NCI-H2196 (cell line): ENCODE data around the gene NBAS.
A peak's percentile ranks its signal among the peaks of the same experiment; 100 is the strongest.
"Not testable (repeated sequence)": the region's sequence is repeated elsewhere in the genome, so short reads cannot be mapped to it uniquely, and the experiment has no call there.

Experiments
- DNase-seq: peaks from one replicate; lab custom pipeline; 2025; ENCODE audit not compliant: unreplicated experiment; lab: John Stamatoyannopoulos, UW

NBAS gene

GRCh38 chr2:15275346-15275745 is 285.8 kb downstream of the NBAS start:
- DNase-seq = peak; percentile 9

- no peak for DNase-seq
Measured at GRCh38 chr2:15273452-15273851, 287.7 kb downstream of the NBAS start.

DNA sequence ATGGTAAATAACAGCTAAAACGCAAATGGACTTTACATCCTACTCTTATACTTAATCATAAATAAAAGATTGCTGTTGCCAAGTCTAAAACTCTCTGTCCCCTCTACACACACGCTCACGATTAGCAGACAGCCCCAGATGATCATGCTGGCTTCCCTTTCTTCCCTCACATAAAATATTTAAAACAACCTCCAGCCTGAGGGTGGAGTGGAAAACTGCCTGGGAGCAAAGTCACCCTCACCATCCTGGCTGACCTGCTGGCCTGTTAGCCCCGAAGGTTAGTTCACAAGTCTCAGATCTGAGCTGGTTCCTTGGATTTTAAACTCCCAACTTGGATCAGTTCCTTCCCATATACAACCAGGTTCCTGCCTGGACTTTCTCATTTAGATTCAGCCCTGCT is 288.2 kb downstream of the NBAS start:
- no peak for DNase-seq

GRCh38 chr2:15271941-15272542 is 289.1 kb downstream of the NBAS start:
- no peak for DNase-seq

- DNase-seq = no peak
Measured at GRCh38 chr2:15271276-15271675, 289.9 kb downstream of the NBAS start.

DNA sequence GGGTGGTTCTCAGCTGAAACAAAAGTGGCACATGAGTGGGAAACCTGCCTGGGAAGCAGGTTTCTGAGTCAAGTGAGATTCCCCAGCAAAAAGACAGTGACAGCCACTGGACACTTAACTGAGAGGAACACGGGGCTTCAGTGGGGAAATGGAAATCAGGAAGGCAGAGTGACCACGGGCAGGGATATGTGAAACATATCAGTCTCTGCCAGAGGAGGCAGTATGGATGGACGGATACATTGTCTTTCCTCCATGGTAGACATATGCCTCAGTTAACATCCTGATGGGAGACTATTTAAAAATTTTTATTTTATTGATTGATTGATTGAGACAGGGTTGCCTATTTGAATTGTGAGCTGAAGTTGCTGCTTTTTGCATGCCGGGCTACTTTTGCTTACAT is 292.1 kb downstream of the NBAS start:
- no peak for DNase-seq

GRCh38 chr2:15265889-15266288 is 295.2 kb downstream of the NBAS start:
- DNase-seq = no peak

DNA sequence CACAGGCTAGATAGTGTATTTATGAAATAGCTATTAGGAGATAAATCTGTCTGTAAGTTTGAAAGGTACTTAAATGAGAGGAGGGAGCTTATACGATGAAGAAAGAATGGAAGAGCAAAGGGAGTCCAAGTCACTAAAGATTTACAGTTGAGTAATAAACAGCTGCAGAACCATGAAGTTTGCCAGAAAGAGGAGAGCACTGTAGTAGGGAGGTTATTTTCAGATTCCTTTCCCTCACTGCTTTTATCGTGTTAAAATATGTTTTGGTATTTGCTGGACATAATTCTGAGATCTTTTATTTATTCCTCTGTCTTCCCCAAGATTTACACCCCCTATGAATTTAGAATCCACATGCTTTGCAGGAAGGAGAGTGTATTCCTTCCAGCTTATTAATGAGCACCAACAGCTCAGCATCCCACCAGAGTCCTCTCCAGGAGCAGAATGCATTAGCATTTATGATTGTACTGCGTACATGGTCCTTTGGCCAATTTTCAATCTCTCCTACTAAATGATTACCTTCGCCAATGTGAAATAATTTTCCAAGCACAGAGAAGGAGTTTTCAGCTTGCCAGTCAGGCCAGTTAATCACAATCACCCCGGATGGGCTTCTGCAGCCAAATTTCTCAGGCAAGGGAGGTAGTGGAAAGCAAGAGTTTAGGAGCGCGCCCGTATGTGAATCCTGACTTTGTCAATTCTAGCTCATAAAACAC is 297.0 kb downstream of the NBAS start:
- no peak for DNase-seq

DNA sequence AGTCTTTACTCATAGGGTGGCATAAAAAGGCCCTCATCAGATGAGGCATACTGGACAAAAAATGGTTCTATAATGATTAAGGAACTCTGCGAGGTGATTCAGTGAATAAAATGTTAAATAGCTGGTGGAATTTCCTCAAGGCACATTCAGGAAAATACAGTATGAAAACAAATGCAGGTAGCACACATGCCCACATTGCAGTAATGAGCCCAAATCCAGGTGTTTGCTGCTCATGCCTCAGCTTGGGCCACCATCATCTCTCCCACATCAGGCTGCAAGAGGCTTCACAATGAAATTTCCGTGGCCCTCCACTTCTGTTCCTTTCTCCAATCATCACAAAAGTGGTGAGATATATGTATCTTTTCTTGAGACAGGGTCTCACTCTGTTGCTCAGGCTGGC is 298.3 kb downstream of the NBAS start:
- no peak for DNase-seq

DNA sequence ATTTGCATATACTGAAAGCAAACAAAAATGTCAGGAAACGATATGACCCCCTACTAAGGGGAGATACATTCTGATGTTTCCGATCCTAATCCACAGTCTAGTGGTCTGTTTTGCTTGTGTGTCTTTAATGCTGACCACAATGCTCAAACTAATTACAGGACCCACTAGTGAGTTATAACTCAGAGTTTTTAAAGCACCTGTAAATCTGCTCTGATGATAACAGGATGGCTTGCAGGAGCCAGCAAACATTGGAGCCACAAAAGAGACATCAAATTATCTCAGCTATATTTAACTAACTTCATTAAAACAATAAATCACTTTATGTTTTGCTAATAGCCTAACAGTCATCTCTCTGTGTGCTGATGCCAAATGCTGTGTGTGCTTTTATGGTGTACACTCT is 300.3 kb downstream of the NBAS start:
- DNase-seq = no peak

DNA sequence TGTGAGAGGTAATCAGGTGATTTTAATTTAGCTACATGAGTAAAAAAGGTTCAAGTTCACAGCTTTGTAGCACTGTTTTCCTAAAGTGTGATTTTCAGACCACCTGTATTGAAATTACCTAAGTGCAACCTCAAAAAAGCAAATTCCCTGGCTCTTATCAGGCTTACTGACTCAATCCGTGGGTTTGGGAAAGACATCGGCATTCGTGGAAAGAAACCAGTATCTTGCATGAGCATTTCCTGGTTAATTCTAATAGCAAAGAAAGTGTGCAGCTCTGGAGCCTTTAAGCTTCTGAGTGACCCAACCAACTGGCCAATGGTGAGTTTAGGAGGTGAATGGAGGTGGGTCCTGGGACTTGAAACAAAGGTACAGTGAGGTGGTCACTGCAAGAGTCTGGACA is 300.9 kb downstream of the NBAS start:
- DNase-seq = no peak

DNA sequence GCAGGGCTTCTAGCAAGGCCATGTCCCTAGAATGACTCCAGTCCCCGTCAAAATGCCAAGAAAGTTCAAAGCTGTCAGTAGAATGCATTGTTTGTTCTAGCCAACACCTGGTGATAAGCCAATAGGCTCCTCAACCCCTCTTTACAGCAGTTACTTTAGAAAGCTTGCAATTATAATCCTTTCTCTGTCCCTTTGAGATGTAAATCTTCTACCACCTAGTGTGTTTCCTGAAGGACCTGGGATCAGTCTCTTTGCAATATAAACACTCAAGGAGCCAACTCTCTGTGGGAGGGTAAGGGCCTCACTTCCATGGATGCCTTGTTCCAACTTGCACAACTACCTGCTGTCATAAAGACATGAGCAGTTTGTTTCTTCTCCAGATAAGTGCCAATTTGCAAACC is 301.8 kb downstream of the NBAS start:
- no peak for DNase-seq

- DNase-seq = not testable (repeated sequence)
Measured at GRCh38 chr2:15258385-15258784, 302.7 kb downstream of the NBAS start.

DNA sequence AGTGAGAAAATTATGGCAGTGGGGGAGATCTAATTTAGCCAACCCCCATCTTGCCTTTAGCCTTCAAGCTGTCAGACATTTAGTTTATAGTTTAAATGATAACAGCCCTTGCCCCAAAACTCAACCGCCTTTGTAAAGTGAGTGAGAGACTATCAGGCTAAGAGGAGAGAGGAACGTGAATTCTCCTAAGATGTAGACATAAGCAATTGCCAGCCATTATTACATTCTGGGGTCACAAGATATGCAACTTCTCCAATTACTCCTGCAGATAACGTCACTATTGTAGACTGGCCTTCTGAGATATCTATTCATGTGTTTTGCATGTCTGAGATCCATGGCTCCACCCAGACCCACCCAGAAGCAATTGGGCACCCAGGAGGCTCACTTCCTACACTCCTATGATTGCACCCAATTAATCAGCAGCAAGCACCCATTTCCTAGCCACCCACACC is 307.3 kb downstream of the NBAS start:
- no peak for DNase-seq

DNA sequence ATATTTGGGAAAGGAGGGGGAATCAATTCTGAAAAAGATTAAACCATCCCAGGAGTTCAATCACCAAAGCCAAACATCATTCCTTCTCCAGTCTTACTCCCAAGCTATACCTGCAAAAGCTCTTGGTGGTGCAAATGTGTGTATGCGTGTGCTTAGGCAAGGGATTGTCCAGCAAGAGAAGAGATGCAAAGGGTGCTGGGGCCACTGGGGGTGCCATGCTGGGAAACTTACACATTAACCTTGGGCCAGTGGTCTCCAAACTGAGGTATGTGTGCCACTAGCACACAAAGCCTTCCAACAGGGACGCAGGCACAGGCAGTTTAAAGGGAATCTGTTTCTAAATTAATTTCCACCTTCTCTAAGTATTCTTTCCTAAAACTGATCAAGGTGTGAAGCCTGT is 307.9 kb downstream of the NBAS start:
- DNase-seq = no peak

GRCh38 chr2:15251753-15252152 is 309.4 kb downstream of the NBAS start:
- no peak for DNase-seq

DNA sequence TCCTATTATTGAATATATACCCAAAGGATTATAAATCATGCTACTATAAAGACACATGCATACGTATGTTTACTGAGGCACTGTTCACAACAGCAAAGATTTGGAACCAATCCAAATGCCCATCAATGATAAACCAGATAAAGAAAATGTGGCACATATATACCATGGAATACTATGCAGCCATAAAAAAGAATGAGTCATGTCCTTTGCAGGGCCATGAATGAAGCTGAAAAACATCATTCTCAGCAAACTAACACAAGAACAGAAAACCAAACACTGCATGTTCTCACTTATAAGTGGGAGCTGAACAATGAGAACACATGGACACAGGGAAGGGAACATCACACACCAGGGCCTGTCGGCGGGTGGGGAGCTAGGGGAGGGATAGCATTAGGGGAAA is 310.2 kb downstream of the NBAS start:
- DNase-seq = not testable (repeated sequence)

GRCh38 chr2:15246870-15247269 is 314.3 kb downstream of the NBAS start:
- DNase-seq = no peak

DNA sequence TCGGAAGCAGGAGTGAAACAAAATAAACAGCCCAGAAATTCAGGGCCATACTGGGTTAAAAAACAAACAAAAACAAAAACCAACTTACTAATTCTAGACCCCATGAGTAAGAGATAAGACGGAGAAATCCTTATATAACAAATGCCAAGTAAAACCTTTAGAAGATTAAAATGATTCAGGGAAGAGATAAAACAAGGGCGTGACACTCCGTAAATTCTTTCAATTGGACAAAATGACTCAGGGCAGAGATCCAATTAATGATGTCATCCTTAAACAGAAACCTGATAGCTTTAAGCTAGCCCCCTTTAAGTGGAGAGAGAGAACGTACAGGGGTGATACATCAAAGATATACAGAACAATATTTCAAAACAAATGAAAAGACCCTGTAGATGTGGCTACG is 317.4 kb downstream of the NBAS start:
- DNase-seq = peak; percentile 7

GRCh38 chr2:15242936-15243461 is 318.1 kb downstream of the NBAS start:
- DNase-seq = no peak

- DNase-seq = no peak
Measured at GRCh38 chr2:15241929-15242328, 319.2 kb downstream of the NBAS start.

GRCh38 chr2:15241201-15241600 is 319.9 kb downstream of the NBAS start:
- DNase-seq = no peak

GRCh38 chr2:15238028-15238427 is 323.1 kb downstream of the NBAS start:
- DNase-seq = no peak
